ENCODE data around the gene FERD3L.
A peak's percentile ranks its signal among the peaks of the same experiment; 100 is the strongest.
"Not testable (repeated sequence)": the region's sequence is repeated elsewhere in the genome, so short reads cannot be mapped to it uniquely, and the experiment has no call there.

The FERD3L gene

GRCh38 chr7:19144661-19145433 lies at the start of gene FERD3L:
Gene FERD3L, minus strand, starts transcription at chr7:19145421. Its CDS starts 59 bp downstream, at chr7:19145362.
- H3K27me3 ChIP-seq: peaks cover 0 to 48% of the 10 kb centered on the region in 2 donors
- no peak for TF ChIP-seq CTCF (IDR thresholded peaks at IDR 0.05)
- intact Hi-C loops (cut with DNase I; ENCODE audit: low total_unique reads): no loop called here
- DNase-seq: no peak
- peaks cover 0 to 23% (median 17%) of the 10 kb centered on the region in 4 donors for H3K4me1 ChIP-seq
- no peaks in the 10 kb centered on the region for H3K36me3 ChIP-seq
- peak within 1 kb of the TSS; percentile 1 to 33 for H3K4me3 ChIP-seq
- no peaks in the 10 kb centered on the region for H3K9me3 ChIP-seq
- H3K27ac ChIP-seq: no peak within 1 kb of the TSS

- intact Hi-C loops (cut with DNase I; ENCODE audit: low total_unique reads); H3K27me3 ChIP-seq; H3K36me3 ChIP-seq; H3K4me1 ChIP-seq; DNase-seq; H3K9me3 ChIP-seq; H3K4me3 ChIP-seq; H3K27ac ChIP-seq: not testable (repeated sequence)
Measured at GRCh38 chr7:19194417-19194816, 49.2 kb upstream of the FERD3L start.

- no peak for DNase-seq
- no peak for TF ChIP-seq CTCF (IDR thresholded peaks at IDR 0.05)
- Histone ChIP-seq H3K9me3 (peaks cover 0 to 15% (median 0%) of the 10 kb centered on the region in 3 donors), H3K27ac (no peak overlapping the region), H3K27me3 (peaks cover 0 to 2% of the 10 kb centered on the region in 2 donors), H3K36me3 (no peaks in the 10 kb centered on the region), H3K4me3 (no peak overlapping the region), H3K4me1 (no peaks in the 10 kb centered on the region)
- intact Hi-C loops (cut with DNase I; ENCODE audit: low total_unique reads): no loop called here
Measured at GRCh38 chr7:19181634-19182033, 36.4 kb upstream of the FERD3L start.

GRCh38 chr7:19178595-19178994 lies 33.4 kb upstream of the FERD3L start:
- peaks cover 0 to 12% (median 0%) of the 10 kb centered on the region in 3 donors for H3K9me3 ChIP-seq
- H3K36me3 ChIP-seq: no peaks in the 10 kb centered on the region
- H3K27me3 ChIP-seq: peaks cover 0 to 2% of the 10 kb centered on the region in 2 donors
- H3K27ac ChIP-seq: no peak overlapping the region
- intact Hi-C loops (cut with DNase I; ENCODE audit: low total_unique reads): no loop called here
- H3K4me1 ChIP-seq: no peaks in the 10 kb centered on the region
- H3K4me3 ChIP-seq: no peak overlapping the region
- DNase-seq: no peak
- TF ChIP-seq CTCF (IDR thresholded peaks at IDR 0.05): no peak

GRCh38 chr7:19177269-19177668 lies 32.0 kb upstream of the FERD3L start:
- peaks cover 0 to 2% of the 10 kb centered on the region in 2 donors for H3K27me3 ChIP-seq
- no peak for TF ChIP-seq CTCF (IDR thresholded peaks at IDR 0.05)
- intact Hi-C loops (cut with DNase I; ENCODE audit: low total_unique reads): no loop called here
- no peaks in the 10 kb centered on the region for H3K4me1 ChIP-seq
- H3K9me3 ChIP-seq: no peaks in the 10 kb centered on the region
- H3K27ac ChIP-seq: no peak overlapping the region
- no peak for DNase-seq
- no peak overlapping the region for H3K4me3 ChIP-seq
- no peaks in the 10 kb centered on the region for H3K36me3 ChIP-seq

- no peak for DNase-seq
- Histone ChIP-seq H3K36me3 (no peaks in the 10 kb centered on the region), H3K27ac (no peak overlapping the region), H3K9me3 (no peaks in the 10 kb centered on the region), H3K4me3 (no peak overlapping the region), H3K4me1 (no peaks in the 10 kb centered on the region), H3K27me3 (no peaks in the 10 kb centered on the region)
- intact Hi-C loops (cut with DNase I; ENCODE audit: low total_unique reads): no loop called here
- TF ChIP-seq CTCF (IDR thresholded peaks at IDR 0.05): no peak
Measured at GRCh38 chr7:19175241-19175640, 30.0 kb upstream of the FERD3L start.
